GM23338 (cell line): ENCODE measurements around the gene ABCB8.

ENCODE experiments used
- CREB1 ChIP-seq: fragments of 250-450 bp; sonication (Bioruptor Pico); IDR thresholded peaks from 2 replicates; pipeline ENCODE4 v1.5.0; 2020; ENCODE audit warnings: low read depth, mild to moderate bottlenecking, moderate library complexity
- CTCF ChIP-seq, 2 experiments: fragments of 200-600 bp in 1 of 2; sonication (generic) in 1 of 2; conservative IDR thresholded peaks; 2 replicates each; pipeline versions ENCODE4 v1.5.1 to v1.6.1; 2016 to 2017; ENCODE audit warnings: antibody characterized with exemption in 2 of 2, low read depth in 2 of 2, mild to moderate bottlenecking in 2 of 2, moderate library complexity in 1 of 2
- EZH2 ChIP-seq: fragments of 200-600 bp; sonication (generic); IDR thresholded peaks from one replicate; pipeline ENCODE4 v1.8.0; 2017; ENCODE audit warnings: antibody characterized with exemption, mild to moderate bottlenecking, low read depth; ENCODE audit not compliant: unreplicated experiment
- EZH2phosphoT487 ChIP-seq: fragments of 200-600 bp; sonication (generic); IDR thresholded peaks from one replicate; pipeline ENCODE4 v1.8.1; 2018; ENCODE audit warnings: antibody characterized with exemption; ENCODE audit not compliant: unreplicated experiment
- NANOG ChIP-seq: IDR thresholded peaks from 2 replicates; pipeline ENCODE4 v1.6.1; 2016; ENCODE audit warnings: antibody characterized with exemption, borderline replicate concordance
- POLR2AphosphoS5 ChIP-seq: IDR thresholded peaks from 2 replicates; pipeline ENCODE4 v1.6.1; 2016; ENCODE audit warnings: antibody characterized with exemption, low read depth
- STAT1 ChIP-seq: IDR thresholded peaks from one replicate; pipeline ENCODE4 v1.6.1; 2016; ENCODE audit warnings: antibody characterized with exemption; ENCODE audit not compliant: unreplicated experiment
- ZNF331 ChIP-seq: fragments of 250-450 bp; sonication (Bioruptor Pico); IDR thresholded peaks from 2 replicates; pipeline ENCODE4 v1.5.0; 2020; ENCODE audit warnings: low read depth, mild to moderate bottlenecking, moderate library complexity
- TF ChIP-seq, protein P1 (sequence below): IDR thresholded peaks from one replicate; pipeline ENCODE4 v1.6.1; 2018; ENCODE audit warnings: antibody characterized with exemption; ENCODE audit not compliant: unreplicated experiment

- TF ChIP-seq CTCF (conservative IDR thresholded peaks at IDR 0.05; ENCODE audit: low read depth in 2 of 2) (no peak), ZNF331 (CRISPR knock-in tag) (no peak), POLR2AphosphoS5 (no peak), CREB1 (no peak), EZH2phosphoT487 (no peak), EZH2 (no peak), STAT1 (no peak), NANOG (no peak)
- TF ChIP-seq, protein P1, sequence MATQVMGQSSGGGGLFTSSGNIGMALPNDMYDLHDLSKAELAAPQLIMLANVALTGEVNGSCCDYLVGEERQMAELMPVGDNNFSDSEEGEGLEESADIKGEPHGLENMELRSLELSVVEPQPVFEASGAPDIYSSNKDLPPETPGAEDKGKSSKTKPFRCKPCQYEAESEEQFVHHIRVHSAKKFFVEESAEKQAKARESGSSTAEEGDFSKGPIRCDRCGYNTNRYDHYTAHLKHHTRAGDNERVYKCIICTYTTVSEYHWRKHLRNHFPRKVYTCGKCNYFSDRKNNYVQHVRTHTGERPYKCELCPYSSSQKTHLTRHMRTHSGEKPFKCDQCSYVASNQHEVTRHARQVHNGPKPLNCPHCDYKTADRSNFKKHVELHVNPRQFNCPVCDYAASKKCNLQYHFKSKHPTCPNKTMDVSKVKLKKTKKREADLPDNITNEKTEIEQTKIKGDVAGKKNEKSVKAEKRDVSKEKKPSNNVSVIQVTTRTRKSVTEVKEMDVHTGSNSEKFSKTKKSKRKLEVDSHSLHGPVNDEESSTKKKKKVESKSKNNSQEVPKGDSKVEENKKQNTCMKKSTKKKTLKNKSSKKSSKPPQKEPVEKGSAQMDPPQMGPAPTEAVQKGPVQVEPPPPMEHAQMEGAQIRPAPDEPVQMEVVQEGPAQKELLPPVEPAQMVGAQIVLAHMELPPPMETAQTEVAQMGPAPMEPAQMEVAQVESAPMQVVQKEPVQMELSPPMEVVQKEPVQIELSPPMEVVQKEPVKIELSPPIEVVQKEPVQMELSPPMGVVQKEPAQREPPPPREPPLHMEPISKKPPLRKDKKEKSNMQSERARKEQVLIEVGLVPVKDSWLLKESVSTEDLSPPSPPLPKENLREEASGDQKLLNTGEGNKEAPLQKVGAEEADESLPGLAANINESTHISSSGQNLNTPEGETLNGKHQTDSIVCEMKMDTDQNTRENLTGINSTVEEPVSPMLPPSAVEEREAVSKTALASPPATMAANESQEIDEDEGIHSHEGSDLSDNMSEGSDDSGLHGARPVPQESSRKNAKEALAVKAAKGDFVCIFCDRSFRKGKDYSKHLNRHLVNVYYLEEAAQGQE, result no peak
Measured at GRCh38 chr7:151075662-151075971, 47.4 kb downstream of the ABCB8 start.
